Left lung (tissue), 10 donors: Measurements from ENCODE around the gene ACOT11. TPM values are rescaled to one million over a fixed set of nuclear protein-coding genes. Genes with fewer than 3 reads are reported as not detected.

Experiments used
- ATAC-seq: fragments of 200-7000 bp; cut with Tn5 transposase; one replicate; pipeline ENCODE4 v1.9.1; 2020; ENCODE audit warnings: moderate library complexity
- DNase-seq, 4 donors: peaks; one replicate each; pipeline ENCODE4 v3.0.0-alpha.2; 2013 to 2020
- H3K27ac ChIP-seq, 2 donors: fragments of 200-600 bp; sonication (generic) in 1 of 2; one replicate each; pipeline versions ENCODE4 v1.5.0 to v1.8.0; 2020 to 2021
- H3K27me3 ChIP-seq, 2 donors: fragments of 200-600 bp; sonication (generic) in 1 of 2; one replicate each; pipeline versions ENCODE4 v1.5.0 to v1.8.0; 2020 to 2021
- H3K36me3 ChIP-seq, 2 donors: fragments of 200-600 bp; sonication (generic) in 1 of 2; one replicate each; pipeline versions ENCODE4 v1.5.0 to v1.8.0; 2020 to 2021
- H3K4me1 ChIP-seq, 2 donors: fragments of 200-600 bp; one replicate each; pipeline ENCODE4 v1.8.0; 2021
- H3K4me3 ChIP-seq, 2 donors: fragments of 200-600 bp; sonication (generic) in 1 of 2; one replicate each; pipeline versions ENCODE4 v1.5.0 to v1.8.0; 2020 to 2021; ENCODE audit warnings: mild to moderate bottlenecking in 1 of 2
- H3K9me3 ChIP-seq, 2 donors: fragments of 200-600 bp; sonication (generic) in 1 of 2; one replicate each; pipeline versions ENCODE4 v1.5.0 to v1.8.0; 2020 to 2021
- CTCF ChIP-seq, 2 donors: fragments of 200-600 bp; sonication (generic) in 1 of 2; IDR thresholded peaks; one replicate each; pipeline versions ENCODE4 v1.5.0 to v1.8.0; 2021; ENCODE audit warnings: antibody characterized with exemption in 2 of 2
- intact Hi-C, 2 donors: fragments of 100-400 bp; cut with DNase I; formaldehyde crosslinking; loops; one replicate each; pipeline versions ENCODE4 v1.11.2 to v1.14.2; 2022
- polyA plus RNA-seq, 6 donors: library from polyadenylated mRNA; unstranded; fragments of 120-200 nt; gene quantifications; one replicate each; pipeline ENCODE4 v1.2.1, GENCODE V29; 2013; ENCODE audit not compliant: insufficient read length in 6 of 6
- total RNA-seq, 2 donors: library from RNA; stranded (reverse); fragmentation: NEBNext Ultra II Directional; extraction: Animal tissue kit (Norgen Biotek cat#: 25700); gene quantifications; one replicate each; pipeline ENCODE4 v1.2.1, GENCODE V29; 2021
- donor health status: DM: no; HTN: yes; CAD: no.
- donor health status: DM: no; HTN: no; CAD: no.

The ACOT11 gene
- total and polyA plus RNA-seq, 8 donors, result 8.5 to 15.9 (median 12.6) TPM

GRCh38 chr1:54543729-54544496 lies 4.1 kb upstream of the ACOT11 start:
- Histone ChIP-seq H3K4me3 (no peak overlapping the region), H3K4me1 (peaks cover 19 to 43% of the 10 kb centered on the region in 2 donors), H3K27ac (peak overlapping the region in 1 of 2 donors; percentile 13), H3K36me3 (no peaks in the 10 kb centered on the region), H3K9me3 (no peaks in the 10 kb centered on the region), H3K27me3 (peaks cover 0 to 10% of the 10 kb centered on the region in 2 donors)
- intact Hi-C loops, result no loop called here
- ATAC-seq (no peak), DNase-seq (no peak)
- TF ChIP-seq CTCF (IDR thresholded peaks at IDR 0.05), result no peak

- H3K36me3 ChIP-seq, result no peaks in the 10 kb centered on the region
- no peaks in the 10 kb centered on the region for H3K9me3 ChIP-seq
- no peak for ATAC-seq
- H3K4me3 ChIP-seq, result no peak overlapping the region
- no peak for DNase-seq
- TF ChIP-seq CTCF (IDR thresholded peaks at IDR 0.05), result no peak
- intact Hi-C loops, result no loop called here
- H3K4me1 ChIP-seq, result peaks cover 19 to 43% of the 10 kb centered on the region in 2 donors
- H3K27ac ChIP-seq, result no peak overlapping the region
- peaks cover 0 to 10% of the 10 kb centered on the region in 2 donors for H3K27me3 ChIP-seq
These were observed 2.0 kb upstream of the ACOT11 start for GRCh38 chr1:54545916-54546635.

- intact Hi-C loops, result no loop called here
- H3K36me3 ChIP-seq, result no peaks in the 10 kb centered on the region
- no peak overlapping the region for H3K4me3 ChIP-seq
- ATAC-seq (peak; percentile 3), DNase-seq (no peak)
- H3K27ac ChIP-seq, result no peak overlapping the region
- no peaks in the 10 kb centered on the region for H3K9me3 ChIP-seq
- H3K4me1 ChIP-seq, result peaks cover 14 to 37% of the 10 kb centered on the region in 2 donors
- peaks cover 0 to 10% of the 10 kb centered on the region in 2 donors for H3K27me3 ChIP-seq
- TF ChIP-seq CTCF (IDR thresholded peaks at IDR 0.05), result no peak
These were observed 1.2 kb upstream of the ACOT11 start for GRCh38 chr1:54546651-54547401.

- Histone ChIP-seq H3K27ac (no peak overlapping the region), H3K9me3 (no peaks in the 10 kb centered on the region), H3K4me1 (peaks cover 11 to 20% of the 10 kb centered on the region in 2 donors), H3K36me3 (no peaks in the 10 kb centered on the region), H3K27me3 (no peaks in the 10 kb centered on the region), H3K4me3 (peak overlapping the region in 1 of 2 donors; percentile 14)
- intact Hi-C loops, result no loop called here
- DNase-seq (no peak), ATAC-seq (no peak)
- no peak for TF ChIP-seq CTCF (IDR thresholded peaks at IDR 0.05)
These were observed 489 bp downstream of the ACOT11 start for GRCh38 chr1:54548389-54549044.
